OCI-LY1 (cell line): ENCODE measurements around the gene HS3ST5.

Experiments used
- CTCF ChIP-seq: fragments of 200-600 bp; sonication (generic), shearing (Covaris generic); IDR thresholded peaks from 2 replicates; pipeline ENCODE4 v1.5.1; 2017; ENCODE audit warnings: mild to moderate bottlenecking, antibody characterized with exemption, low read length, moderate library complexity, mixed read lengths
- EZH2 ChIP-seq: fragments of 200-600 bp; sonication (generic), shearing (Covaris generic); IDR thresholded peaks from 2 replicates; pipeline ENCODE4 v1.8.0; 2017; ENCODE audit warnings: borderline replicate concordance, mixed run types, mild to moderate bottlenecking, antibody characterized with exemption, low read length, moderate library complexity, mixed read lengths

GRCh38 chr6:114344246-114344970, 1.6 kb upstream of the HS3ST5 start:
- no peak for TF ChIP-seq EZH2
- no peak for TF ChIP-seq CTCF
